ENCODE results near the gene CNIH3. TPM values are rescaled to one million over a fixed set of nuclear protein-coding genes. Genes with fewer than 3 reads are reported as not detected.

Gene CNIH3
- total RNA-seq, 2 experiments from 2014 or later = 1.8 to 2.5 TPM

- no peaks in the 10 kb centered on the region for H3K27me3 ChIP-seq (ENCODE audit: control insufficient read depth in 1 of 2, insufficient read depth in 2 of 2, low read length in 2 of 2)
- CTCF ChIA-PET = no interaction called here
- no peak overlapping the region for H3K27ac ChIP-seq (ENCODE audit: low read depth in 1 of 2, low read length in 2 of 2)
- H3K4me3 ChIP-seq (ENCODE audit: low read length) = no peak overlapping the region
- no peaks in the 10 kb centered on the region for H3K9me3 ChIP-seq (ENCODE audit: control insufficient read depth in 1 of 2, insufficient read depth in 1 of 2, low read length in 2 of 2)
- Mint-ChIP-seq H3K36me3 (ENCODE audit: low read depth) (no peaks in the 10 kb centered on the region), H3K9me3 (no peaks in the 10 kb centered on the region), H3K4me1 (ENCODE audit: low read depth) (peaks cover 10% of the 10 kb centered on the region), H3K4me3 (no peak overlapping the region), H3K27me3 (no peaks in the 10 kb centered on the region), H3K27ac (no peak overlapping the region)
- DNase-seq = no peak
- ATAC-seq (ENCODE audit: poor library complexity) = no peak
- H3K36me3 ChIP-seq (ENCODE audit: insufficient read depth, low read length) = no peaks in the 10 kb centered on the region
- TF ChIP-seq CTCF (IDR thresholded peaks at IDR 0.05) = no peak
- intact Hi-C loops (cut with DNase I, micrococcal nuclease) = no loop called here
- POLR2A ChIA-PET = no interaction called here
- peaks cover 3% of the 10 kb centered on the region for H3K4me1 ChIP-seq (ENCODE audit: insufficient read depth, low read length)
Observed at GRCh38 chr1:224739997-224740684, 124.0 kb downstream of the CNIH3 start.

- H3K4me1 Mint-ChIP-seq (ENCODE audit: low read depth) = peaks cover 13% of the 10 kb centered on the region
Observed at GRCh38 chr1:224740685-224741052, 124.6 kb downstream of the CNIH3 start.

GRCh38 chr1:224742349-224742748 is 126.2 kb downstream of the CNIH3 start:
- Histone ChIP-seq H3K4me3 (ENCODE audit: low read length) (no peak overlapping the region), H3K36me3 (ENCODE audit: insufficient read depth, low read length) (no peaks in the 10 kb centered on the region), H3K4me1 (ENCODE audit: insufficient read depth, low read length) (peaks cover 4% of the 10 kb centered on the region), H3K27ac (ENCODE audit: low read depth in 1 of 2, low read length in 2 of 2) (no peak overlapping the region), H3K27me3 (ENCODE audit: control insufficient read depth in 1 of 2, insufficient read depth in 2 of 2, low read length in 2 of 2) (no peaks in the 10 kb centered on the region), H3K9me3 (ENCODE audit: control insufficient read depth in 1 of 2, insufficient read depth in 1 of 2, low read length in 2 of 2) (no peaks in the 10 kb centered on the region)
- ATAC-seq (ENCODE audit: poor library complexity) (no peak), DNase-seq (no peak)
- H3K9me3 Mint-ChIP-seq = no peaks in the 10 kb centered on the region
- H3K27ac Mint-ChIP-seq = no peak overlapping the region
- H3K4me1 Mint-ChIP-seq (ENCODE audit: low read depth) = peaks cover 22% of the 10 kb centered on the region
- POLR2A ChIA-PET = no interaction called here
- H3K27me3 Mint-ChIP-seq = no peaks in the 10 kb centered on the region
- no peak for TF ChIP-seq CTCF (IDR thresholded peaks at IDR 0.05)
- H3K4me3 Mint-ChIP-seq = no peak overlapping the region
- H3K36me3 Mint-ChIP-seq (ENCODE audit: low read depth) = no peaks in the 10 kb centered on the region
- intact Hi-C loops (cut with DNase I, micrococcal nuclease) = no loop called here
- CTCF ChIA-PET = no interaction called here

More at GRCh38 chr1:224740685-224741052, 124.6 kb downstream of the CNIH3 start:
- H3K27me3 ChIP-seq (ENCODE audit: control insufficient read depth in 1 of 2, insufficient read depth in 2 of 2, low read length in 2 of 2) = no peaks in the 10 kb centered on the region
- Mint-ChIP-seq H3K9me3 (no peaks in the 10 kb centered on the region), H3K36me3 (ENCODE audit: low read depth) (no peaks in the 10 kb centered on the region), H3K4me3 (no peak overlapping the region), H3K27me3 (no peaks in the 10 kb centered on the region), H3K27ac (no peak overlapping the region)
- H3K9me3 ChIP-seq (ENCODE audit: control insufficient read depth in 1 of 2, insufficient read depth in 1 of 2, low read length in 2 of 2) = no peaks in the 10 kb centered on the region
- ATAC-seq (ENCODE audit: poor library complexity) (no peak), DNase-seq (no peak)
- intact Hi-C loops (cut with DNase I, micrococcal nuclease) = no loop called here
- H3K36me3 ChIP-seq (ENCODE audit: insufficient read depth, low read length) = no peaks in the 10 kb centered on the region
- no peak overlapping the region for H3K27ac ChIP-seq (ENCODE audit: low read depth in 1 of 2, low read length in 2 of 2)
- TF ChIP-seq CTCF (IDR thresholded peaks at IDR 0.05) = no peak
- H3K4me1 ChIP-seq (ENCODE audit: insufficient read depth, low read length) = peaks cover under 1% of the 10 kb centered on the region
- H3K4me3 ChIP-seq (ENCODE audit: low read length) = no peak overlapping the region
- ChIA-PET CTCF (no interaction called here), POLR2A (no interaction called here)
